Activated CD8-positive, alpha-beta T cell treated with anti-CD3 and anti-CD28 coated beads, Interleukin-2, amount 10 ng/mL, durations not matched to agents 7 days and 5 days (primary cell): ENCODE data around the gene LRCH3. TPM values are rescaled to one million over a fixed set of nuclear protein-coding genes. Genes with fewer than 3 reads are reported as not detected.

ENCODE experiments used
- ATAC-seq: fragments of 150-1000 bp; cut with Tn5 transposase; one replicate; pipeline ENCODE4 v1.10.0; 2021; ENCODE audit warnings: moderate library complexity
- CTCF ChIA-PET: fragments of 350-600 bp; sonication (Branson Sonifier 250); formaldehyde crosslinking; loops from one replicate; lab custom pipeline; 2021; ENCODE audit warnings: antibody characterized with exemption; lab: Charles Lee
- POLR2A ChIA-PET: fragments of 350-600 bp; sonication (Branson Sonifier 250); formaldehyde crosslinking; loops from one replicate; lab custom pipeline; 2021; ENCODE audit warnings: antibody characterized with exemption; lab: Charles Lee
- DNase-seq: peaks from one replicate; pipeline ENCODE4 v3.0.0-alpha.2; 2020
- H3K27ac Mint-ChIP-seq: one replicate; pipeline ENCODE4 v1.8.0; 2021; ENCODE audit warnings: mild to moderate bottlenecking, mixed read lengths
- H3K27me3 Mint-ChIP-seq: one replicate; pipeline ENCODE4 v1.8.0; 2021; ENCODE audit warnings: low read depth, mixed read lengths
- H3K36me3 Mint-ChIP-seq: one replicate; pipeline ENCODE4 v1.8.0; 2021; ENCODE audit warnings: low read depth, mixed read lengths
- H3K4me1 Mint-ChIP-seq: one replicate; pipeline ENCODE4 v1.8.0; 2021; ENCODE audit warnings: low read depth, mixed read lengths
- H3K4me3 Mint-ChIP-seq: one replicate; pipeline ENCODE4 v1.8.0; 2021; ENCODE audit warnings: mild to moderate bottlenecking, mixed read lengths
- H3K9me3 Mint-ChIP-seq: one replicate; pipeline ENCODE4 v1.8.0; 2022; ENCODE audit warnings: mixed read lengths; ENCODE audit not compliant: insufficient read depth
- total RNA-seq, 2 experiments: library from RNA; stranded (reverse); gene quantifications; one replicate each; pipeline ENCODE4 v1.2.3, GENCODE V29; 2021

LRCH3 gene
- total RNA-seq, 2 experiments from 2014 or later = 50.7 to 60.4 TPM

DNA sequence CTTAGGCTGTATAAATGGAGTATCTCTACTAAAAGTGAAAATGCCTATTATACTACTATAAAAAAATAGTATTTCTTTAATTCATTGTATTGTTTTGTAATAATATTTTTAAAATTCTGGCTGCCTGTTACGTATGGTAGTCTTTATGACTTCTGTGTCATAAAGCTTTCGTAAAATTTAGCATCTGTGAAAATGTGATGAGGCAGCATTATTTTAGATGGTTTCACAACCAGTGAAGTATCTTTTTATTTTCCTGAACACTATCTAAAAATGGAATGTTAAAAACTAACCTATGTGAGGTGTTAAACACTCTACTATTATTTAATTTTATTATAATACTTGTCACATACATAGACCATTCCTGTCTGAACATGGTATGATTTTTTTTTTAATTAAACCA, 46.2 kb downstream of the LRCH3 start:
- no peak for DNase-seq
- POLR2A ChIA-PET = no interaction called here

DNA sequence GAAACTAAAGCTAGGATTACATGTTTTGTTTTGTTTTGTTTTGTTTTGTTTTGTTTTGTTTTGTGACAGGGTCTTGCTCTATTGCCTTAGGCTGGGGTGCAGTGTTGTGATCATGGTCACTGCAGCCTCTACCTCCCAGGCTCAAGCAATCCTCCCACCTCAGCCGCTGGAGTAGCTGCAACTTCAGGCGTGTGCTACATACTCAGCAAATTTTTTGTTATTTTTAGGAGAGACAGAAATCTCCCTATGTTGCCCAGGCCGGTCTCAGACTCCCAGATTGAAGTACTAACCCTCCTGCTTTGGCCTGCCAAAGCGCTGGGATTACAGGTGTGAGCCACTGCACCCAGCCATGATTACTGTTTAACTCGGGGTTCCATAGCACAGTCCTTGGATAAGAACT, 50.7 kb downstream of the LRCH3 start:
- Mint-ChIP-seq H3K4me1 (peaks cover 6% of the 10 kb centered on the region), H3K4me3 (no peak overlapping the region), H3K27ac (no peak overlapping the region), H3K27me3 (no peaks in the 10 kb centered on the region), H3K36me3 (peaks cover 54% of the 10 kb centered on the region), H3K9me3 (no peaks in the 10 kb centered on the region)
- ATAC-seq = no peak
- ChIA-PET CTCF (no interaction called here), POLR2A (interaction anchor here (1.9 kb wide), 1 partner anchor 50 kb away, joined by 5 read pairs; the partner anchor contains the start of gene LRCH3)
- DNase-seq = no peak

More for the DNA sequence above, 46.2 kb downstream of the LRCH3 start:
- H3K36me3 Mint-ChIP-seq = peaks cover 53% of the 10 kb centered on the region
- H3K27me3 Mint-ChIP-seq = no peaks in the 10 kb centered on the region
- H3K9me3 Mint-ChIP-seq = no peaks in the 10 kb centered on the region
- H3K4me1 Mint-ChIP-seq = peaks cover 6% of the 10 kb centered on the region
- no peak for ATAC-seq
- H3K27ac Mint-ChIP-seq = no peak overlapping the region
- CTCF ChIA-PET = no interaction called here
- H3K4me3 Mint-ChIP-seq = no peak overlapping the region

DNA sequence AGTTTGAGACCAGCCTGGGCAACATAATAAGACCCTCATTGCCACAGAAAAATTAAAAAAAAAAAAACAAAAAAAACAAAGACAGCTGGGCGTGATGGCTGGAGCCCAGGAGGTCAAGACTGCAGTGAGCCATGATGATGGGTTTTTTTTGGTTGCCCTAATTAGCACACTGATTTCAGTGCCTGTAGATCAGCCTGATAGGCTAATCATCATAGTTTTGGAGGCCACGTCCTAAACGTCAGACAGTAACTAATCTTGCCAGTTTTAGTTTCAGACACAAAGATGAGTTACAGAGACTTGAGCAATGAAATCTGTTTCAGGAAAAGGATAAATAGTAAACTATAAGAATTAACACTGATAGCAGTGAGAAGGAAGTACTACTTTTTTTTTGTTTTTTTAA, 55.4 kb downstream of the LRCH3 start:
- Mint-ChIP-seq H3K9me3 (no peaks in the 10 kb centered on the region), H3K4me1 (peaks cover 16% of the 10 kb centered on the region), H3K27me3 (no peaks in the 10 kb centered on the region), H3K4me3 (no peak overlapping the region), H3K27ac (no peak overlapping the region), H3K36me3 (peaks cover 62% of the 10 kb centered on the region)
- no peak for DNase-seq
- ChIA-PET CTCF (no interaction called here), POLR2A (no interaction called here)
- no peak for ATAC-seq

DNA sequence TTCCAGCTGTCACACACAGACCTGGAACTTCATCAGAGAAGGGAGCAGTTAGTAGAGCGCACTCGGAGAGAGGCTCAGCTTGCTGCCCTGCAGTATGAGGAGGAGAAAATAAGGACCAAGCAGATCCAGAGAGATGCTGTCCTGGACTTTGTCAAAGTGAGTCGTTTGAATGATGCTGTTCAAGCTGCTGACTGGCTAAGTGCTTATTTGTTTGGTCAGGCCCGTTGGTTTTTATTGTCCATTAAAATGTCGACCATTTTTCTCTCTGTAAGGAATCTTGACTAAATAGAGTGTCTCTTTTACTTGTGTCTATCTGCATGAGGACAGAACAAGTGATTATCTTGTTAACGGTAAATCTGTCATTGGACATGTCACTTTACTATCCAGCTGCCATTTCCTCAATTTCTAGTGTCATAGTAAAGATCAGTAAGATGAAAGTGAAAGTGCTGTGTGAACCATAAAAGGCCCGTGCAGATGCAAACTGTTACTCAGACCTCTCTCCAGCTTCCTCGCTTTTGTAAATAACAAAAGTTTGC, 56.9 kb downstream of the LRCH3 start:
- Mint-ChIP-seq H3K27me3 (no peaks in the 10 kb centered on the region), H3K9me3 (no peaks in the 10 kb centered on the region), H3K27ac (peak overlapping the region; percentile 96), H3K4me3 (peak overlapping the region; percentile 76), H3K4me1 (peaks cover 16% of the 10 kb centered on the region), H3K36me3 (peaks cover 63% of the 10 kb centered on the region)
- ATAC-seq = peak; percentile 92
- peak; percentile 60 for DNase-seq
- POLR2A ChIA-PET = interaction anchor here (1.9 kb wide), 1 partner anchor 57 kb away, joined by 8 read pairs; the partner anchor contains the start of gene LRCH3
- CTCF ChIA-PET = interaction anchor here (1.2 to 1.4 kb wide), 3 partner anchors 91 to 249 kb away, joined by 3 to 5 read pairs (median 3); partner anchors contain the start of gene FYTTD1

DNA sequence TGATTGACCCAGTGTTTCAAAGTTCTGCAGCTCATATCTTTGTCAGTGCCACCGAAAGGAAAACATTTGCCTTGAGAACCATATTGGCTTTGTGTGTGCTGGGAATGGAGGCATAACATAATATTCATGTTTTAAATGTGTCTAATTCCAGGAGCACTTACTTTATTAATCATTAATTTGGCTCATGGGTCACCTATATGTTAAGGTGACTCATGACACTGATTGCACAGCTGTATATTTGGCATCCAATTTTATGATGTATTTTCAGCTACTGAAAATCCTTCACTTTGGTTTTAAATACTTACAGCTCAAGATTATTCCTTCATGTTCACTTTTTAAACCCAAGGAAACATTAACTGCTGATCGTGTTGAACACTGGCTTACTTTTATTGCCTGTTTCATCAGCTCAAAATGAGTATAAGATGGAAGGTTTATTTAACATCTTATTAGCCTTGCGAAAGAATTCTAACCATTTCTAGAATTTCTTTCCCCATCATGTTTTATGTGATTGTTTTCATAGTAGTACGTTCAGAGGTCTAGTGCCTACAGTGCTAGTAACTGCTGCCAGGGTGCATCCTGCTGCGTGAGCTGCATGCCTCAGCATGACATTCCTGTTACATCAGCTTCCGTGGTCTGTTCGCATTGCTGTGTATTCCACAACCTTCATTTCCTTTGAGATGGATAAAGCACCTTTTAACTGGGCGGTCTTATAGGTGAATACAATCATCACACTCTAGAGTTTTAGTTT, 63.7 kb downstream of the LRCH3 start:
- no peak for DNase-seq
- no peak for ATAC-seq
- Mint-ChIP-seq H3K27me3 (no peaks in the 10 kb centered on the region), H3K4me3 (no peak overlapping the region), H3K27ac (no peak overlapping the region), H3K9me3 (no peaks in the 10 kb centered on the region), H3K36me3 (peaks cover 46% of the 10 kb centered on the region), H3K4me1 (no peaks in the 10 kb centered on the region)
- CTCF ChIA-PET = interaction anchor here (0.6 kb wide), 1 partner anchor 70 kb away, joined by 3 read pairs; no protein-coding TSS in a partner anchor
- POLR2A ChIA-PET = interaction anchor here (0.6 kb wide), 1 partner anchor 20 kb away, joined by 3 read pairs; no protein-coding TSS in a partner anchor

DNA sequence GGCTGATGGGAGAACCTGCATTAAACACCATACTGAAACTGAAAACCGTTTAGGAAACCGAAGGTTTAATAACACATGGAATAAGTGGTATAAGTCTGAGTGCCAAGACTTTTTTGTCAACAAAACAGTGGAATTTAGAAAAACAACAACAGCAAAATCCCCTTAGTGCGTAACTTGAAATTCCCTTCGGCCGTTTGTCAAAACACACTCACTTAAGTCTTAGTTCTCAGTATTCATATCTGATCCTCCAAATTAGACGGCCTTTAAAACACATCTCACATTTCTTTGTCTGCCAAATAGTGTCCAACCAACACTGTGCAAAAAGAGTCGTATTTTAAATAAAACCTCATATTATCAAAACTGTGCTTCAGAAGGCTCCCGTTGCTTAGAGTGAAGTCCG, 64.5 kb downstream of the LRCH3 start:
- DNase-seq (no peak), ATAC-seq (no peak)
- ChIA-PET POLR2A (no interaction called here), CTCF (no interaction called here)
- Mint-ChIP-seq H3K4me1 (no peaks in the 10 kb centered on the region), H3K36me3 (peaks cover 41% of the 10 kb centered on the region), H3K9me3 (no peaks in the 10 kb centered on the region), H3K4me3 (no peak overlapping the region), H3K27me3 (no peaks in the 10 kb centered on the region), H3K27ac (no peak overlapping the region)

DNA sequence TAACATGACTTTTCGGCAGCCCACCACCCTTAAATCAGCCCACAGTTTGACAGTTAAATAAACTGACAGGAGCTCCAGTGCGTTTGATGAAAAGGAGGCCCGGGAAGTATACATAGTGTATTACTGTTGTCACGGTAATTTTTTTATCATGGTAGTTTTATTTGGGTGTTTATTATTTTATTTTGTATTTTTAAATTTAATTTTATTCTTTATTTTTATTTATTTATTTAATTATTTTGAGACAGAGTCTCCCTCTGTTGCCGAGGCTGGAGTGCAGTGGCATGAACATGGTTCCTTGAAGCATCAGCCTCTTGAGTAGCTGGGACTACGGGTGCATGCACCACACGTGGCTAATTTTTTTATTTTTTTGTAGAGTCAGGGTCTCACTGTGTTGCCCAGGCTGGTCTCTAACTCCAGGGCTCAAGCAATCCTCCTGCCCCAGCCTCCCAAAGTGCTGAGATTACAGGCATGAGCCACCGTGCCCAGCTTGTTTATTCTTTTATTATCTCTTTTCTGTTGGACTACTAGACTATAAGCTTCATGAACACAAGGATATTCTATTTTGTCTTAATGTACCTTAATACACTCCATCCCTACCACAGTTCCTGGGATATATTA, 65.3 kb downstream of the LRCH3 start:
- H3K4me3 Mint-ChIP-seq = no peak overlapping the region
- CTCF ChIA-PET = interaction anchor here (0.7 to 1.0 kb wide), 2 partner anchors 60 to 258 kb away, joined by 3 read pairs; no protein-coding TSS in a partner anchor

DNA sequence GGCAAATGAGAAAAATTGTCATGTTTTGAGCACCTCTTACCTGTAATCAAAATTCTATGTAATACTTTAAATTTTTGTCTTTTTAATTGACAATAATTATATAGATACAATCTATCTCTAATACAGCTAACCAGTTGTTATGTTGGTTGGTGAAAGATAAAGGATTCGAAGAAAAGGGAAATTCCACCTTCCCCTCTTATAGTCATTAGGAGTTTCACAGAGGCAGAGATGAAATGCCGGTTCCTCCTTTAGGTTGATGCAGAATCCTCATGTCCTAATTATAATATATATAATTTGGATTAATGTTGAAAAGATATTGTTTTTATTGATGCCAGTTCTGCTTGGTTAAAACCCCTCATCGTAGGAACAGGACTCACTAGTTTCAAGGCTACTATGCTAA, 67.1 kb downstream of the LRCH3 start:
- Mint-ChIP-seq H3K4me1 (peaks cover 6% of the 10 kb centered on the region), H3K36me3 (peaks cover 26% of the 10 kb centered on the region), H3K4me3 (no peak overlapping the region), H3K27ac (no peak overlapping the region), H3K9me3 (no peaks in the 10 kb centered on the region), H3K27me3 (no peaks in the 10 kb centered on the region)
- CTCF ChIA-PET = no interaction called here
- POLR2A ChIA-PET = no interaction called here
- DNase-seq (no peak), ATAC-seq (no peak)

More for the DNA sequence above, 65.3 kb downstream of the LRCH3 start:
- no peak overlapping the region for H3K27ac Mint-ChIP-seq
- H3K36me3 Mint-ChIP-seq = peaks cover 37% of the 10 kb centered on the region
- ATAC-seq (no peak), DNase-seq (no peak)
- no peaks in the 10 kb centered on the region for H3K27me3 Mint-ChIP-seq
- POLR2A ChIA-PET = no interaction called here
- H3K9me3 Mint-ChIP-seq = no peaks in the 10 kb centered on the region
- peaks cover 6% of the 10 kb centered on the region for H3K4me1 Mint-ChIP-seq

DNA sequence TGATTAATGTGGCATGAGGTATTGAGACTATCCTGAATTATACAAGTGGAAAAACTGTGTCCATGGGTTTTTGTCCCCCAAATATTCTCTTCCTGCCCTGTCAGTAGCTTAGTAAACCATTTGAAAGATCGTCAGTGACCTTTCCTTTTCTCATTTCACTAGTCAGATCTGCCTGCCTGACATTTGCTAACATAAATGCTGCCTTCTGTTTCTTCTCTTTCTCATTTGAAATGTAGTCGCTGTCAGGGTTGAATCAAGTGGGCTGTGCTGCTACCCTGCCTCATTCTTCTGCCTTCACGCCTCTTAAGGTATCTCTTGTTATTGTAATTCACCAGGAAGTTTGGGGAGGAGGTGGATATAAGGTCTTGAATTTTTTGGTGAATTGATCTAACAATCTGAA, 67.5 kb downstream of the LRCH3 start:
- Mint-ChIP-seq H3K36me3 (peaks cover 26% of the 10 kb centered on the region), H3K27me3 (no peaks in the 10 kb centered on the region), H3K4me1 (peaks cover 6% of the 10 kb centered on the region), H3K27ac (no peak overlapping the region), H3K4me3 (no peak overlapping the region), H3K9me3 (no peaks in the 10 kb centered on the region)
- ChIA-PET POLR2A (no interaction called here), CTCF (no interaction called here)
- DNase-seq = no peak
- ATAC-seq = no peak

DNA sequence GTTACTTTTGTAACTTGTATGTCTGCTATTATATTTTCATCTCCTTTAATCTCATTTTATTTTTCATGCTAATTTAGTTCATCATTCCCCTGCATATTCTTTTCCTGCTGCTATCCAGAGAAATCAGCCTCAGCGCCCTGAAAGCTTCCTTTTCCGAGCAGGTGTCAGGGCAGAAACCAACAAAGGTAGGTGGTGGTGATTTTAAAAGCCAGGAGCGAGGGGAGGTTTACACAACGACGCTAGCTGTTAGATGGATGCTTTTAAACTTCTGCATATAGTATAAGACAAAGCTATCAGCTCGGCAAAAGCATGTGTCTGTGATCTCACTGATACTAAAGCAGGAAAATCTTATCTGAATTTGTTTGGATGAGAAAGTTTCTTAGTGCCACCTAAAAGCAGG, 75.0 kb downstream of the LRCH3 start:
- CTCF ChIA-PET = no interaction called here
- H3K27ac Mint-ChIP-seq = no peak overlapping the region
- H3K36me3 Mint-ChIP-seq = peaks cover 28% of the 10 kb centered on the region
- POLR2A ChIA-PET = no interaction called here
- no peaks in the 10 kb centered on the region for H3K27me3 Mint-ChIP-seq
- no peaks in the 10 kb centered on the region for H3K9me3 Mint-ChIP-seq
- no peak overlapping the region for H3K4me3 Mint-ChIP-seq
- ATAC-seq (no peak), DNase-seq (no peak)
- peaks cover 15% of the 10 kb centered on the region for H3K4me1 Mint-ChIP-seq

DNA sequence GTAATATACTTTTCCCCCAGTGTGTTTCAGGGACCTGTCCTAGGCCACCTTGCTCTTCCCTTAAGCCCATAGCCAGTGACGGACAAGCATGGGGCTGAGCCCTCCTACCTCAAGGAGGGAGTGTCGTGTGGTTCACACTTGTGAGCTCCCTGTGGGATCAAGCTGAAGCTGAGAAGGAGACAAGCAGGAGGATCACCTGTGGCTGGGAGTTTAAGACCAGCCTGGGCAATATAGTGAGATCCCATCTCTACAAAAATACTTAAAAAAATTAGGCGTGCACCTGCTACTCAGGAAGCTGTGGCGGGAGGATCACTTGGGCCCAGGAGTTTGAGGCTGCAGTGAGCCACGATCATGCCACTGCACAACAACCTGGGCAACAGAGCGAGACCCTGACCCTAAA, 82.3 kb downstream of the LRCH3 start:
- ChIA-PET POLR2A (interaction anchor here (0.6 kb wide), 1 partner anchor 55 kb away, joined by 3 read pairs; no protein-coding TSS in a partner anchor), CTCF (no interaction called here)
- H3K9me3 Mint-ChIP-seq = no peaks in the 10 kb centered on the region
- DNase-seq = no peak
- ATAC-seq = no peak
- peaks cover 17% of the 10 kb centered on the region for H3K4me1 Mint-ChIP-seq
- no peak overlapping the region for H3K27ac Mint-ChIP-seq
- no peaks in the 10 kb centered on the region for H3K27me3 Mint-ChIP-seq
- H3K36me3 Mint-ChIP-seq = peaks cover 43% of the 10 kb centered on the region
- H3K4me3 Mint-ChIP-seq = no peak overlapping the region

DNA sequence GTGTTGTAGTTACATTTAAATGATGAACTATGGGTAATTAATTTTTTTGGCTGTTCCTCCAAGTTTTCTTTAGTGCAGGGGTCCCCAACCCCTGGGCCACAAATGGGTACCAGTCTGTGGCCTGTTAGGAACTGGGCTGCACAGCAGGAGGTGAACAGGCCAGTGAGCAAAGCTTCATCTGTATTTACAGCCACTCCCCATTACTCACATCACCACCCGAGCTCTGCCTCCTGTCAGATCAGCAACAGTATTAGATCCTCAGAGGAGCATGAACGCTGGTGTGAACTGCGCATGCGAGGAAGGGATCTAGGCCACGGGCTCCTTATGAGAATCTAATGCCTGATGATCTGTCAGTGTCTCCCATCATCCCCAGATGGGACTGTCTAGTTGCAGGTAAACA, 83.0 kb downstream of the LRCH3 start:
- H3K4me1 Mint-ChIP-seq = peaks cover 17% of the 10 kb centered on the region
- H3K9me3 Mint-ChIP-seq = no peaks in the 10 kb centered on the region
- no peak for DNase-seq
- ChIA-PET CTCF (no interaction called here), POLR2A (interaction anchor here (0.5 to 0.7 kb wide), 2 partner anchors 9 to 12 kb away, joined by 3 read pairs; no protein-coding TSS in a partner anchor)
- H3K27ac Mint-ChIP-seq = no peak overlapping the region
- no peaks in the 10 kb centered on the region for H3K27me3 Mint-ChIP-seq
- no peak for ATAC-seq
- H3K4me3 Mint-ChIP-seq = no peak overlapping the region
- peaks cover 42% of the 10 kb centered on the region for H3K36me3 Mint-ChIP-seq
